Activated CD8-positive, alpha-beta memory T cell treated with anti-CD3 and anti-CD28 coated beads, Interleukin-2, amount 50 U/mL, for 1 hour (primary cell): Measurements from ENCODE around the gene ZNF808.
A peak's percentile ranks its signal among the peaks of the same experiment; 100 is the strongest.
"Not testable (repeated sequence)": the region's sequence is repeated elsewhere in the genome, so short reads cannot be mapped to it uniquely, and the experiment has no call there.

Experiments
- DNase-seq: peaks from one replicate; pipeline ENCODE4 v3.0.0-alpha.2; 2020; ENCODE audit errors: extremely low read depth

ZNF808 gene

DNA sequence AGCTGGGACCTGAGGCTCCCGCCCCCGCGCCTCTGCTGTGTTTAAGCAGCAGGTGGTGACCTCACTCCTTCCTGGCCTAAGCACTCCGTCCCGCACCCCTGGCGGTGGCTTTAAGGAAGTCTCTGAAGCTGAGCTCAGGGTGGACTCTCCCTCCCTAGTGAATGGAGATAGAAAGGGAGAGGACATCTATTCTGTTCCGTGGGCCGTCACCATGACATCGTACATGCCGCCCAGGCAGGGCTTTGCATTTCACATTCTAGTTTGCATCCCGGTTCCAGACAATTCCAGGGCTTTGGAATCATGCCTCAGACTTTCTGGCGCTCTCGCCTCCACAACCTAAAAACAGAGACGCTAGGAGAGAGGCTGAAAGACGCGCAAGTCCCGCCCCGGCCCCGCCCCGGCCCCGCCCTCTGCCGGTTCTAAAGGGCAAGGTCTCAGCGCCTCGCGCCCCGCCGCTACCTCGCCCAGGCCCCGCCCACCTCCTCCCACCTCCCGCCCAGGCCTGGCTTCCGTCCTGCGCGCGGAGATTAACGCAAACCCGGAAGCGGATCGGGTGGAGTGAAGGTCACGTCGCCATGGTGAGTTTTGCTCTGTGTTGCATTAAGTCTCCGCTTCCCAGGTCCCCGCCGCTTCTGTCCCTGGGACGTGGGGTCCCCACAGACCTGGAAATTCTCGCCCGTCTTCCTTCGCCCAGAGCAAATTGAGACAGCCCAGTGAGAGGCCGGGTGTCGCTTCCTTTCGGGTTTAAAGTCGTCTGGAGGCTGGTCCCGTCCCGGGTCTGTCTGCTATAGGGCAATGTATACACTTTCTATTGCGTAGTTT is at the start of gene ZNF808:
TSS of gene ZNF808 (plus strand) at position 535 of the 822 bp plus-strand sequence. CDS start 15,617 bp downstream, outside the sequence.
- peak; percentile 87 for DNase-seq

DNA sequence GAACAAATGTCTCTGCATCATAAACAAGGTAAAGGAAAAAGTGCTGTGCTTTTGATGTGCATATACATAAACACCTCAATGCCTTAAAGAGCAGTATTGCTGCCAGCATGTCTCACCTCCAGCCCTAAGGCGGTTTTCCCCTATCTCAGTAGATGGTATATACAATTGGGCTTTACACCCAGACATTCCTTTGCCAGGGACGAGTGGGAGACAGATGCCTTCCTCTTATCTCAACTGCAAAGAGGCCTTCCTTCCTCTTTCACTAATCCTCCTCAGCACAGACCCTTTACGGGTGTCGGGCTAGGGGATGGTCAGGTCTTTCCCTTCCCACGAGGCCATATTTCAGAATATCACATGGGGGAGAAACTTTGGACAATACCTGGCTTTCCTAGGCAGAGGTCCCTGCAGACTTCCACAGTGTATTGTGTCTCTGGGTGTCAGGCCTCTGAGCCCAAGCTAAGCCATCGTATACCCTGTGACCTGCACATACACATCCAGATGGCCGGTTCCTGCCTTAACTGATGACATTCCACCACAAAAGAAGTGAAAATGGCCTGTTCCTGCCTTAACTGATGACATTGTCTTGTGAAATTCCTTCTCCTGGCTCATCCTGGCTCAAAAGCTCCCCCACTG is 43.2 kb upstream of the ZNF808 start:
- DNase-seq = not testable (repeated sequence)

DNA sequence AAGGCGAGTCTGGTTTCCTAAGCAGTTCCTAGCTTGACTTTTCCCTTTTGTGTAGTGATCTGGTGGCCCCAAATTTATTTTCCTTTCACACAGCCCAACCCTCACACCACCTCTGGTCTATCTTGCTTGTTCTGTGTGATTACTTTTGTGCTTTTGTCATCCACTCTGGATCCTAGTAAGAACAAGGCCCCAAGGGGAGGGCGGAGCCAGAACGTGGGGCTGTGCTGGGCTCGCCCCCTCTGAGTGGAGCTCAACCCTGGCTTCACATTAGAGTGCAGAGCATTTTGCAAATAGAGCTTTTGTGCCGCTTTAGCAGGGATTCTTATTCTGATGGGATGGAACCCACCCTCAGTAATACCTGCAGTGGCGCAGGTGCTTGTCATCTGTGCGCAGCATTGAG is 42.4 kb upstream of the ZNF808 start:
- not testable (repeated sequence) for DNase-seq

DNA sequence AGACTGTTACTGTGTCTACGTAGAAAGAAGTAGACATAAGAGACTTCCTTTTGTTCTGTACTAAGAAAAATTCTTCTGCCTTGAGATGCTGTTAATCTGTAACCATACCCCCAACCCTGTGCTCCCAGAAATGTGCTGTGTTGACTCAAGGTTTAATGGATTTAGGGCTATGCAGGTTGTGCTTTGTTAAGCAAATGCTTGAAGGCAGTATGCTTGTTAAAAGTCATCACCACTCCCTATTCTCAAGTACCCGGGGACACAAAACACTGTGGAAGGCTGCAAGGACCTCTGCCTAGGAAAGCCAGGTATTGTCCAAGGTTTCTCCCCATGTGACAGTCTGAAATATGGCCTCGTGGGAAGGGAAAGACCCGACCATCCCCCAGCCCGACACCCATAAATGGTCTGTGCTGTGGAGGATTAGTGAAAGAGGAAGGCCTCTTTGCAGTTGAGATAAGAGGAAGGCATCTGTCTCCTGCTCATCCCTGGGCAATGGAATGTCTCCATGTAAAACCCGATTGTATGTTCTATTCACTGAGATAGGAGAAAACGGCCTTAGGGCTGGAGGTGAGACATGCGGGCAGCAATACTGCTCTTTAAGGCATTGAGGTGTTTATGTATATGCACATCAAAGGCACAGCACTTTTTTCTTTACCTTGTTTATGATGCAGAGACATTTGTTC is 41.8 kb upstream of the ZNF808 start:
- DNase-seq = not testable (repeated sequence)

DNA sequence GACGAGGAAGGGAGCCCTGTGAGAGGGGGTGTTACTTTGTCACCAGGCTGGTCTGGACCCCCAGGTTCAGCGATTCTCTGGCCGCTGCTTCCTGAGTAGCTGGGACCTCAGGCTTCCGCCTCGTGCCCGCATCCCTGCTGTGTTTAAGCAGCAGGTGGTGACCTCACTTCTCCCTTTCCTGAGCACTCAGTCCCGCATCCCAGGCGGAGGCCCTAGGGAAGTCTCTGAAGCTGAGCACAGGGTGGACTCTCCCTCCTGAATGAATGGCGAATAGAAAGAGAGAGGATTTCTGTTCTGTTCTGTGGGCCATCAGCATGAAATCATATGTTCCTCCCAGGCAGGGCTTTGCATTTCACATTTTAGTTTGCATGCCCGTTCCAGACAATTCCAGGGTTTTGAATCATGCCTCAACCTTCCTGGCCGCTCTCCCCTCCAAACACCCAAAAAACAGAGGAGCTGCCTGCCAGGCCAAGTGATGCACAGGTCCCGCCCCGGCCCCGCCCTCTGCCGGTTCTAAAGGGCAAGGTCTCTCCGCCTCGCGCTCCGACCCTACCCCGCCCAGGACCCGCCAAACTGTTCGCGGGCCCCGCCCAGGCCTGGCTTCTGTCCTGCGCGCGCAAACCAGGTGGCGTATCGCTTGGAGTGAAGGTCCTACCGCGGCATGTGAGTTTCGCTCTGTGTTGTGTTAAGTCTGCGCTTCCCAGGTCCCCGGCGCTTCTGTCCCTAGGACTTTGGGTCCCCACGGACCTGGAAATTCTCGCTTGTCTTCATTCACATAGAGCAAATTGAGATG is 35.1 kb upstream of the ZNF808 start:
- DNase-seq = no peak

DNA sequence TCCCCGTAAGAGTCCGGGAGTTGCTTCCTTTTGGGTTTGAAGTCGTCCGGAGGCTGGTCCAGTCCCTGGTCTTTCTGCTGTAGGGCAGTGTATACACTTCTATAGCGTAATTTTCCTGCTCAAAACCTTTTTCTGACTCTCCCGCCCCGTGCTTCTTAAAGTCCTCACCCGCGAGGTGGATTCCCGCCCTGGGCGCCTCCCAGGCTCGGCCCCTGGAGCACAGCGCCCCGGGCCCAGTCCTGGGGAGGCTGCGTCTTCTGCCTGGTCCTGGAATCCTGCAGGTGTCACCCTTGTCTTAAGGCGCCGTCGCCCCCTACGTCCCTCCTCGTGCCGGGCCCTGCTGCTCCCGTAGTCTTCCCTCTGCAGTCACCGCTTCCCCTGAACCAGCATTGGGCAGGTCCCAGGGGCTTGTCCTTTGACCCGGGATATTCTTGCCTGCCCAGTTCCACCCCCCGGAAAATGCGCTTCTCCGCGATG is 34.4 kb upstream of the ZNF808 start:
- DNase-seq = no peak

DNA sequence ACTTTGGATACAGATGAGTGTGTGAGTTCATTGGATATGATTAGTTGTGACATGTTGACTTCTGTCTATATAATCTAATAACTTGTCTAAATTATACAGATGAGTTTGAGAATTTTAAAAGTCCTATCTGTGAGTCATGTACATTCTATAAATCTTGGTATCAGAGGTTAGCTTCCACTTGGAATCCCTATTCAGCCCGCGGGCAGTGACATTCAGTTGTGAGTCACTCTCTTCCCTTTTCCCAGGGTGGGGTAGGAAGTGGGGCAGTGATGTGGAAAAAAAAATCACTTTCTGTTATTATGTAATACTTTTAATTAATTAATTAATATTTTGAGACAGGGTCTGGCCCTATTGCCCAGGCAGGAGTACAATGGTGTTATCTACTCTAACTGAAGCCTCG is 33.0 kb upstream of the ZNF808 start:
- DNase-seq = no peak

DNA sequence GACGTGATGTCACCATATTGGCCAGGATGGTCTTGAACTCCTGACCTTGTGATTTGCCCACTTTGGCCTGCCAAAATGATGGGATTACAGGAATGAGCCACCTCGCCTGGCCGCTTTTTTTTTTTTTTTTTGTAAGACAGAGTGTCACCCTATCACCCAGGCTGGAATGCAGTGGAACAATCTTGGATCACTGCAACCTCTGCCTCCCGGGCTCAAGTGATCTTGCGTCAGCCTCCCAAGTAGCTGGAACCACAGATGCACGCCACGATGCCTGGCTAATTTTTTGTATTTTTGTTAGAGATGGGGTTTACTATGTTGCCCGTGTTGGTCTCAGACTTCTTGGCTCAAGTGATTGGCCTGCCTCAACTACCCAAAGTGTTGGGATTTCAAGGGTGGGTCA is 28.9 kb upstream of the ZNF808 start:
- DNase-seq = no peak

DNA sequence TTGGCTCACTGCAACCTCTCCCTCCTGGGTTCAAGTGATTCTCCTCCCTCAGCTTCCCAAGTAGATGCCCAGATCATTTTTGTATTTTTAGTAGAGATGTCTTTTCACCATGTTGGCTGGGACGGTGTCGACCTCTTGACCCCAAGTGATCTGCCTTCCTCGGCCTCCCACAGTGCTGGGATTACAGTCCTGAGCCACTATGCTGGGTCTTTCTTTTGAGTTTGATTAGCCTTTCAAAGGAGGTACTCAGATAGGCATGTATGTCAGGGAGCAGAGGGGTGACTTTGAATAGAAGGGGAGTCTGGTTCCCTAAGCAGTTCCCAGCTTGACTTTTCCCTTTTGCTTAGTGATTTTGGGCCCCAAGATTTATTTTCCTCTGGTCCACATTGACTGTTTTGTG is 27.0 kb upstream of the ZNF808 start:
- not testable (repeated sequence) for DNase-seq

DNA sequence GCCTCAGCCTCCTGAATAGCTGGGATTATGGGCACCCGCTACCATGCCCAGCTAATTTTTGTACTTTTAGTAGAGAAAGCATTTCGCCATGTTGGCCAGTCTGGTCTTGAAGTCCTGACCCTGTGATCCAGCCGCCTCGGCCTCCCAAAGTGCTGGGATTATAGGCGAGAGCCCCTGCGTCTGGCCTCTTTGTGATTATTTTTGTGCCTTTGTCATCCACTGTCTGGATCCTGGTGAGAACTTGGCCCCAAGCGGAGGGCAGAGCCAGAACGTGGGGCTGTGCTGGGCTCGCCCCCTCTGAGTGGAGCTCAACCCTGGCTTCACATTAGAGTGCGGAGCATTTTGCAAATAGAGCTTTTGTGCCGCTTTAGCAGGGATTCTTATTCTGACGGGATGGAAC is 26.5 kb upstream of the ZNF808 start:
- not testable (repeated sequence) for DNase-seq

DNA sequence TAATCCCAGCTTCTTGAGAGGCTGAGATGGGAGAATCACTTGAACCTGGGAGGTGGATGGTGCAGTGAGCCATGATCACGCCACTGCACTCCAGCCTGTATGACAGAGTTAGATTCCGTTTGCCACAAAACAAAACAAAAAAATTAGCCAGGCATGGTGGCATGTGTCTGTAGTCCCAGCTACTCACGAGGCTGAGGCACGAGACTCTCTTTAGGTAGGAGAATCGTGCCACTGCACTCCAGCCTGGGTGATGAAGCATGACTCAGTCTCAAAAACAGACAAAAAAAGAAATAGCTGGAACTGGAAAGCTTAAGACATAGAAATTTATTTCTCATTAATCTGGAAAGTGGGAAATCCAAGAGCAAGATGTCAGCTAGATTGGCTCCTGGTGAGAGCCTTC is 20.2 kb upstream of the ZNF808 start:
- DNase-seq = no peak

DNA sequence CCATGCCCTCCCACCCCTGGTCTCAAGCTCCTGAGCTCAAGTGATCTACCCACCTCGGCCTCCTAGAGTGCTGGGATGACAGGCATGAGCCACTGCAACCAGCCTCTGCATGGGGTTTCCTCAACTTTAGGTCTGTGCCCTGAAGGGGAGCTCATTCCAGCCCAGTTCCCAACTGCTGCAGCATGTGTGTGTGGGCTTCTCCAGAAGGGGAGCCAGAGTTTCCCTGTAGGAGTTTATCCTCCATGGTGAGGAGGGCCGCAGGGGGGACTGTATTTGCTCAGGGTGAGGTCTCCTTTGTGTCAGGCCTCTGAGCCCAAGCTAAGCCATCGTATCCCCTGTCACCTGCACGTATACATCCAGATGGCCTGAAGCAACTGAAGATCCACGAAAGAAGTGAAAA is 11.3 kb upstream of the ZNF808 start:
- no peak for DNase-seq

DNA sequence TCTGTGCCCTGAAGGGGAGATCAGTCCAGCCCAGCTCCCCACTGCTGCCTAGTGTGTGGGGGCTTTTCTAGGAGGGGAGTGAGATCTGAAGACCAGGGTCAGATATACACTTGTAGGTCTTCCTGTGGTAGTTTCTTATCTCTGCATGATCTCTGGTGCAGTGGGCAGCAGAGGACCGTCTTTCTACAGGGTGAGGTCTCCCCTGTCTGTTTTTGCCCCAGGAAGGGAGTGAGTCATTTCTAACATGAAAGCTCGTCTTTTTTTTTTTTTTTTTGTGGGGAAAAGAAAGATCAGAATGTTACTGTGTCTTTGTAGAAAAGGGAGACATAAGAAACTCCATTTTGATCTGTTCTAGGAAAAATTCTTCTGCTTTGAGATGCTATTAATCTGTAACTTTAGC is 8.8 kb upstream of the ZNF808 start:
- DNase-seq = no peak

DNA sequence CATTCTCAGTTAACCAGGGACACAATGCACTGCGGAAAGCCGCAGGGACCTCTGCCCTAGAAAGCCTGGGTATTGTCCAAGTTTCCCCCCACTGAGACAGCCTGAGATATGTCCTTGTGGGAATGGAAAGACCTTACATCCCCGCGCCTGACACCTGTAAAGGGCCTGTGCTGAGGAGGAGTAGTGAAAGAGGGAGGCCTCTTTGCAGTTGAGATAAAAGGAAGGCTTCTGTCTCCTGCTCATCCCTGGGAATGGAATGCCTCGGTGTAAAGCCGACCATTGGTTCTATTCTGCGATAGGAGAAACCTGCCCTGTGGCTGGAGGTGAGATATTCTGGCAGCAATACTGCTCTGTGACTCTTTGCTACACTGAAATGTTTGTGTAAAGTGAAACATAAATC is 8.3 kb upstream of the ZNF808 start:
- not testable (repeated sequence) for DNase-seq

DNA sequence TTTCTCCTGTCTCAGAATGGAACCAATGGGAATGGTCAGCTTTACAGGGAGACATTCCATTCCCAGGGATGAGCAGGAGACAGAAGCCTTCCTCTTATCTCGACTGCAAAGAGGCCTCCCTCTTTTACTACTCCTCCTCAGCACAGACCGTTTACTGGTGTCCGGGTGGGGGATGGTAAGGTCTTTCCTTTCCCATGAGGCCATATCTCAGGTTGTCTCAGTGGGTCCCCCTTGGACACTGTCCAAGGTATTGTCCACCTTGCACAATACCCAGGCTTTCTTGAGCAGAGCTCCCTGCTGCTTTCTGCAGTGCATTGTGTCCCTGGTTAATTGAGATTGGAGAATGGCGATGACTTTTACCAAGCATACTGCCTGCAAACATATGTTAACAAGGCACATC is 7.5 kb upstream of the ZNF808 start:
- no peak for DNase-seq

DNA sequence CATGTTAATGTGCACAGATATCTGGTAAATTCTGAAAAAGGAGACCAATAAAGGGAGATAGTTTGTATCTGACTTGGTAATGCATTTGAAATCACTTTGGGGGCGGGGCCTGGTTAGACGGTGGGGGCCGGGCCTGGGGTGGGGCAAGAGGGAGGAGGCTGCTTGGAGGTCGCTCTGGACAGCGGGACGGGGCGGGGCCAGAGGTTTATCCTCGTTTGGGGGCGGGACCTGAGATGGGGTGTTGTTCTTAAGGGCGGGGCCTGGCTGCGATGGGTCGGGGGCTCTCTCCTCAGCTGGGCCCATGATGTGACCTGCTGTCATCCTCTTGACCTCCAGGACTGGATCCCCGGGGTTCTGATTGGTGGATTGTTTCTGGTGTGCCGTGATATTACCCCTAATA is 4.9 kb upstream of the ZNF808 start:
- no peak for DNase-seq

DNA sequence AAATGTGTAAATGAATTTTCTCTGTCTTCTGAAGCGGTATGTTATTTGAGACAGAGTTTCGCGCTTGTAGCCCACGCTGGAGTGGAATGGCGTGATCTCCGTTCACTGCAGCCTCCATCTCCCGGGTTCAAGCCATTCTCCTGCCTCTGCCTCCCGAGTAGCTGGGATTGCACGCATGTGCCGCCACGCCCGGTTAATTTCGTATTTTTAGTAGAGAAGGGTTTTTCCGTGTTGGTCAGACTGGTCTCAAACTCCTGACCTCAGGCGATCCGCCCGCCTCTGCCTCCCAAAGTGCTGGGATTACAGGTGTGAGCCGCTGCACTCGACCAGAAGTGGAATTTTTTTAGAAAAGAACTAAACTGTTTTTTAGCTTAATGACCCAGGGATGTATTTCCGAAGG is 3.4 kb upstream of the ZNF808 start:
- DNase-seq = no peak

DNA sequence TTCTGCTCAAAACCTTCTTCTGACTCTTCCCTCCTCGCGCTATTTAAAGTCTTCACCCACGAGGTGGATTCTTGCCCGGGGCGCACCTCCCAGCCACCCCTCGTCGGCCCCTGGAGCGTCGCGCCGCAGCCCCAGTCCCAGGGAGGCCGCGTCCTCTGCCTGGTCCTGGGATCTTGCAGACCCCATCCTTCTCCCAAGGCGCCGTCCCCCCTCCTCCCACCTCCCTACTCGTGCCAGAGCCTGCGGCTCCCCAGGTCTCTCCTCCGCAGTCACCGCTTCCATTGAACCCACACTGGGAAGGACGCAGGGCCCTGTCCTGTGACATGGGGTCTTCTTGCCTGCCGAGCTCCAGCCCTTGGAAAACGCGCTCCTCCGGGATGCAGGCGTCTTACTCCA is 486 bp downstream of the ZNF808 start:
- DNase-seq = no peak

DNA sequence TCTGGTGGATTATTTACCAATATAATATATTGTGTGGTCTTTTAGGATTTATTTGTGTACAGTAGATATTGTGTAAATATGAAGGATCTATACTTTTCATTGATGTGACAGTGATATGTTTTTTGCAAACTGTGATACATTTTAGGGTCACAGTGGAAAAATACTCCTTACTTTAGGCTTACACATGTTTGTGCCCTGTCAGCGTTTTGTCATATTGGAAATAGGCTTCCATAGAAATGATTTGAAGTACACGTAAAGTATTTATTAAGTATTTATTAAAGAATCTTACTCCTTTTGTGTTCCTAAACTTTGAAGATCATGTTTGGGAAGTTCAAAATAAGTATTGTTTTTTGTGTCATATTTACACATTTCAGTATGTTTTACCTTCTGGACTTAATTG is 5.0 kb downstream of the ZNF808 start:
- no peak for DNase-seq

DNA sequence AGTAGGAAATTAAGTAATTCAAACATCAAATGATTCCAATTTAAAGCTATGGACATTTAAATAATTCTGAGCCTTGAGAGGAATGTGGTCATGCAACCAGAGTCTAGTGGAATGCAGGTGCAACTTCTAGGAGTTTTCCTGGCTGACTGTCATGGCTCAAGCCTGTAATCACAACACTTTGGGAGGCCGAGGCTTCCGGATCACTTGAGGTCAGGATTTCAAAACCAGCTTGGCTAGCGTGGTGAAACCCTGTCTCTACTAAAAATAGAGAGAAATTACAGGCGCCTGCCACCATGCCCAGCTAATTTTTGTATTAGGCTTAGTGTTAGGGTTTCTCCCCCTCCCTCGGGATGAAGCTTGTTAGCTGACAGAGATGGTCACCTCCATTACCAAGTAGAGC is 6.4 kb downstream of the ZNF808 start:
- no peak for DNase-seq

DNA sequence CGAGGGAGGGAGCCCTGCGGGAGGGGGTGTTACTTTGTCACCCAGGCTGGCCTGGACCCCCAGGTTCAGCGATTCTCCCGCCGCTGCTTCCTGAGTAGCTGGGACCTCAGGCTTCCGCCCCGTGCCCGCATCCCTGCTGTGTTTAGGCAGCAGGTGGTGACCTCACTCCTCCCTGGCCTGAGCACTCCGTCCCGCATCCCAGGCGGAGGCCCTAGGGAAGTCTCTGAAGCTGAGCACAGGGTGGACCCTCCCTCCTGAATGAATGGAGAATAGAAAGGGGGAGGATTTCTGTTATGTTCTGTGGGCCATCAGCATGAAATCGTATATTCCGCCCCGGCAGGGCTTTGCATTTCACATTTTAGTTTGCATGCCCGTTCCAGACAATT is 7.9 kb downstream of the ZNF808 start:
- not testable (repeated sequence) for DNase-seq
